ENCODE measurements around the gene RPL15.
"Not testable (repeated sequence)": the region's sequence is repeated elsewhere in the genome, so short reads cannot be mapped to it uniquely, and the experiment has no call there.

RPL15 gene

DNA sequence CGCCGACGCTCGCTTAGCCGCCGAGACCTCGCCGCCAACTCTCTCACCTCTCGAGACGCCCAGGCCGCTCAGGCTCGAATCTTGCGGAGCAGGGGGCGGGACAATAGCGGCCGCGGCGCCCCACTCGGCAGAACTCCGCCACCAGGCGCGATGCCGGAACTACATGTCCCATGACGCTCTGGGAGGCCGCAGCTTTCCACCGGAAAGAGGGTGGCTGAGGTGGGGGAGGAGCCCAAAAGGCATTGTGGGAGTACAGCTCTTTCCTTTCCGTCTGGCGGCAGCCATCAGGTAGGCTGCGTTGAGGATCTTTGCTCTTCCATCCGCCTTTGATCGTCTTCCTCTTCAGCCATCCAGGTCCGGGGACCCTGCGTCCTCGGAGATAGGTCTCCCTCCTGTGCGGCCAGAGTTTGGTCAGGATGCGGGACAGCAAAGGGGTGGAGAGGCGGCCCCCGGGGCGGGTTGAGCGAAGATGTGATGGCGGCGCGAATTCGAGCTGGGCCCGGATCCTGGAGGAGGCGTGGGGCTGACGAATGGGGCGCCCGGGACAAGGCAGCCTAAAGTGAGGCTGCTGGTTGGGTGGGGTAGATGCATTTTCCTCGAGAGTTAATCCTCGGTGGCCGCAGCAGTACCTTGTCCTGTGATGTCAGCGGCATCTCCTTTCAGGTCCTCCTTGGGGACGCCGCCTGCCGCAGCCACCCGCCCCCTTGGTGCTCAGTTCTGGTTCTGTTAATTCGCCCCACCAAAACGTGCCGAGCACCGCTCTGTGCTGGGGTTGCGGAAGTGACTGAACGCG is at the start of gene RPL15, which contains the start of gene NKIRAS1:
Gene RPL15 (plus strand): TSS at position 247 of the 793 bp plus-strand sequence. CDS start 728 bp downstream, outside the sequence.
Gene NKIRAS1 (minus strand): TSS at position 105 of the 793 bp plus-strand sequence. CDS start 6,086 bp downstream, outside the sequence.
- DNase-seq (ENCODE audit: low read depth), result peak; percentile 98

GRCh38 chr3:23867400-23867799 is 49.5 kb upstream of the RPL15 start:
- no peak for DNase-seq (ENCODE audit: low read depth)

- no peak for DNase-seq (ENCODE audit: low read depth)
Measured at GRCh38 chr3:23867838-23868237, 49.1 kb upstream of the RPL15 start.

- no peak for DNase-seq (ENCODE audit: low read depth)
Measured at GRCh38 chr3:23869977-23870662, 46.8 kb upstream of the RPL15 start.

DNA sequence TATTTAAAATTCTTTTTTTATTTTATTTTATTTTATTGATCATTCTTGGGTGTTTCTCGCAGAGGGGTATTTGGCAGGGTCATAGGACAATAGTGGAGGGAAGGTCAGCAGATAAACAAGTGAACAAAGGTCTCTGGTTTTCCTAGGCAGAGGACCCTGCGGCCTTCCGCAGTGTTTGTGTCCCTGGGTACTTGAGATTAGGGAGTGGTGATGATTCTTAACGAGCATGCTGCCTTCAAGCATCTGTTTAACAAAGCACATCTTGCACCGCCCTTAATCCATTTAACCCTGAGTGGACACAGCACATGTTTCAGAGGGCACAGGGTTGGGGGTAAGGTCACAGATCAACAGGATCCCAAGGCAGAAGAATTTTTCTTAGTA is 46.3 kb upstream of the RPL15 start:
- not testable (repeated sequence) for DNase-seq (ENCODE audit: low read depth)

- not testable (repeated sequence) for DNase-seq (ENCODE audit: low read depth)
Measured at GRCh38 chr3:23871361-23871760, 45.6 kb upstream of the RPL15 start.

GRCh38 chr3:23872330-23872729 is 44.6 kb upstream of the RPL15 start:
- DNase-seq (ENCODE audit: low read depth), result no peak

DNA sequence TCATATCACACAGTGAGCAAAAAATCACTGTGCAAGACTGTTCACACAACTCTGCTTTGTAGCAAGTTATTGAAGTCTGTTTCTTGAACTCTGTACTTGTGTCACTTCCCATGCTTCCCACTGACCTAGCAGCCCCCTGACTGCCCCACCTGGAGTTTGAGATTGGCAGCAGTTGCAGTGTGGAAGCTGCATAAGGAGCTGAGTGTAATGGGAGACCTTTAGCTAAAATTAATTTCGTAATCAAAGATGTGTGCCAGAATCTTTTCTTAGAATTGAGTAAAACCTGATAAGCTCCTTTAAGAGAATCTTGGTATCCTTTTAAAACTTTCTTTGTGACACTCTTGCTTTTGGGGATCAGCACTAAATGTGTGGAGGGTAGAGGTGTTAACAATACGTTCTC is 43.0 kb upstream of the RPL15 start:
- peak; percentile 36 for DNase-seq (ENCODE audit: low read depth)

DNA sequence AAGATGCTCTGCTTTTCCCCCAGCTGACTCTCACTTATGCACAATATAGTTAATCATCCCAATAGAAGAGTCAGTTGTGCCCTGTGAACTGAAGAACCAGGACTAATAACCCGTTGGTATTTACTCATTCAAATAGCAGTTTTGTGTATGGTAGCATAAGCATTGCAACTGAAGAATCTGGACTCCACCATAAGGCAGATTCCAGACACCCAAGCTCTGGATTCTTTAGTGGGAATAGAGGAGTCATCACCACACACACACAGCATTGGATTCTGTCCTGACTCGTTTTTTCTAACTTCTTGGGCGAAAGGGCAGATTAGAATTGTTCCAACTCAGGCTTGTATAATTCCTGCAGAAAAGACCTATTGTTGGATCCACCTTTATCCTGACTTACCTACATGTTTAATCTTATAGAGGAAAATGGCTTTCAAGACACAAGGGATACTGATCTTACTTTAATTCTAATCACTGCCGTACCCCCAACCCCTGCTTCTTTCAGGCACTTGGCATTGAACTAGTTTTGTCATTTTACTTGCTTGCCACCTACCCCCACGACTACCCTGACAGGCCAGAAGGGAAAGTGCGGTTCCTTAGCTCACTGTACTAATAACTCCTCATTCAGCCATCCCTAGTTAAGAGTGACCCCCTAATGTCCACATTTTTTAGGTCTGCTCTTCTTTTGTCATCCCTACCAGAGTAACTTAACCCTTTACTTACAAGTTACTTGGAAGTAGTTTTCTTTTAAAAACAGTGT is 42.4 kb upstream of the RPL15 start:
- peak; percentile 69 for DNase-seq (ENCODE audit: low read depth)

GRCh38 chr3:23875113-23875725 is 41.7 kb upstream of the RPL15 start:
- no peak for DNase-seq (ENCODE audit: low read depth)

- DNase-seq (ENCODE audit: low read depth), result no peak
Measured at GRCh38 chr3:23876923-23877322, 40.0 kb upstream of the RPL15 start.

DNA sequence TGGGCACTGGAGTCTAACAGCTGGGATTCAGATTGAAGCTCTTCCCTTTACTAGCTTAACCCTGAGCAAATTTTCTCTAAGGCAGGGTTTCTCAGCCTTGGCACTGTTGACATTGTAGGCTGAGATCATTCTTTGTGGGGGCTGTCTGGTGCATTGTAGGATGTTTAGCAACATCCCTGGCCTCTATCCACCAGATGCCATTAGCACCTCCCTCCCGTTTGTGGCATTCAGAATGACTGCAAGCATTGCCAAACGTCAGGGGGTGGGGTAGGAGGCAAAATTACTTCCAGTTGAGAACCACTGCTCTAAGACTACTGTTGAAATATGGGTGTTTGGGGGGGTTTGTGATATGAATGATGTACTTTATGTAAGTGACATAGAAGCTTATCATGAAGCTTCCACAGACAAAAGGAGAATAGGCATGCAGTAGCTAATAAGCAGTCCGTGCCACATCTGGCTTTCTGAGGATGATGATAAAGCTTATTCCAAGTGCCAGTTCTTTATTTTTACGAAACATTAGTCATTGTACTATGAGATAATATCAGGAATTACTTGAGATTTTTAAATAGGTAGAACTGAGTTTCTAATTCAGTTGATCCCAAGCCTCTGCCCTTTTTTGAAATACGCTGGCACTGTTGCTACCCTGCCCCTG is 39.5 kb upstream of the RPL15 start:
- DNase-seq (ENCODE audit: low read depth), result peak; percentile 91

DNA sequence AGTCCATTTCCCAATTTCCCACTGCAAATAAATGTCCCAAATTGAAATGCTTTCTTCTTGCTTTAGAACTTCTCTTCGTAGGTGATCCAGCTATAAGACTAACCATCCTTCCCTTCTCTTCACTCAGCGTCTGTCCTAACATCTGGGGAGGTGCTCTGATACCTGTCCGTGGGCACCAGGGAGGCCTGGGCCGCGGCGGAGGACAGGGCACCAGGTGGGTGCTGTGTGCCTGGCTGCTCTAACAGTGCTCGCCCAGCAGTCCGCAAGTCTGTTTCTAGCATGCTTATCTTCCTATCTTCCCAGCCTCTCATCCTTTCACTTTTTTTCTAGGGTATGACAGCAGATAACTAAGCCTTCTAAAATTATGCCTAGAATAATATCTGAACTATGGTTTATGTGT is 37.4 kb upstream of the RPL15 start:
- DNase-seq (ENCODE audit: low read depth), result no peak

DNA sequence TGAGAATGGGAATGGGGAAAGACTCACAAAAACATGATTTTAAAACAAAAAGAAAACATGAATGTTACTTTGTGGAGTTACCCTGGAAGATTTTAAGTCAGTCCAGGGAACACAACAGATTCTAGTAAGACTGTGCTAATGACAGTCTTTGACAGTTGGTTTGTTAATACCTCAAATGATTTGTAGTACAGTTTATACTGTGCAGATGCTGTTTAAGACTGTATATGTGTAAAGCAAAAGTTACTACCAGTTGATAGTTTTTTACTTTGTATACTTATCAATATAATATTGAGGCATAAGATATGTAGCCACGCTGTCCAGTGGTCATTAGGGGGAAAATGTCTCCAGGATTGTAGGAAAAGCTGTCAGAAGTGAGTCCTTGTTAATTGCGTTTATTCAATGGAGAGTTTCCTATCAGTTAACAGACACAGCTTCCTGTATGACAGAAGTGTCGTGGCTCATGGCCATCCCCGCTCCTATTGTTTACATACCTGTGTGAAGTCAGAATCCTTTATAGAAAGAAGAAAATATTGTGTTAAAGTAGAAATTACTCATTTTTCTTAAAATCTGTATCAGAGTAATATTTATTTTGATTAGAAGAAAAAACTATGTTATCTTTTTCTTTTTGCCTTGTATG is 36.1 kb upstream of the RPL15 start:
- DNase-seq (ENCODE audit: low read depth), result no peak

- DNase-seq (ENCODE audit: low read depth), result not testable (repeated sequence)
Measured at GRCh38 chr3:23881993-23882392, 34.9 kb upstream of the RPL15 start.

DNA sequence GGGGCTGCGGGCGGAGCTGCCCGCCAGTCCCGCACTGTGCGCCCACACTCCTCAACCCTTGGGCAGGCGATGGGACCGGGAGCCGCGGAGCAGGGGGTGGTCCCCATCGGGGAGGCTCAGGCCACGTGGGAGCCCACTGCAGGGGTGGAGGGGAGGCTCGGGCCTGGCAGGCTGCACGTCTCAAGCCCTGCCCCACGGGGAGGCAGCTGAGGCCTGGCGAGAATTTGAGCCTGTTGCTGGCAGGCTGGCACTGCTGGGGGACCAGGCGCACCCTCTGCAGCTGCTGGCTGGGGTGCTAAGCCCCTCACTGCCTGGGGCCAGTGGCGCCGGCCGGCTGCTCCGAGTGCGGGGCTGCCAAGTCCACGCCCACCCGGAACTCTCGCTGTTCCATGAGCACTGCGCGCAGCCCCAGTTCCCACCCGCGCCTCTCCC is 34.4 kb upstream of the RPL15 start:
- no peak for DNase-seq (ENCODE audit: low read depth)

GRCh38 chr3:23884481-23884880 is 32.5 kb upstream of the RPL15 start:
- no peak for DNase-seq (ENCODE audit: low read depth)

DNA sequence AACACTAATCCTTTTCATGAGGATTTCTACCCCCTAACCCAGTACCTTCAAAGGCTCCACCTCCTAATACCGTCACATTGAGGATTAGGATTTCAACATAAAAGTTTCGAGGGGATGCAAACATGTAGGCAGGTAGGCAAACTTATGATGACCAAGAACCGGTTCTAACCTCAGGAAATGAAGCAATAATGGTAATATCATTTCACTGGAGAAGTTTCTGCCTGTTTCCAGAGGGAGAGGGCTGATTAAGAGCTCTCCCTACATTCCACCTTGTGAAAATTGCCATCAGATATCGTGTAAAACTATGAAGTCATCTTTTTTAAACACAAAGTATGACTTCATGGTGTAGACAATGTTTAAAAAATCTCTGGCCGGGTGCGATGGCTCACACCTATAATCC is 31.7 kb upstream of the RPL15 start:
- DNase-seq (ENCODE audit: low read depth), result no peak

- DNase-seq (ENCODE audit: low read depth), result no peak
Measured at GRCh38 chr3:23886311-23886710, 30.6 kb upstream of the RPL15 start.

DNA sequence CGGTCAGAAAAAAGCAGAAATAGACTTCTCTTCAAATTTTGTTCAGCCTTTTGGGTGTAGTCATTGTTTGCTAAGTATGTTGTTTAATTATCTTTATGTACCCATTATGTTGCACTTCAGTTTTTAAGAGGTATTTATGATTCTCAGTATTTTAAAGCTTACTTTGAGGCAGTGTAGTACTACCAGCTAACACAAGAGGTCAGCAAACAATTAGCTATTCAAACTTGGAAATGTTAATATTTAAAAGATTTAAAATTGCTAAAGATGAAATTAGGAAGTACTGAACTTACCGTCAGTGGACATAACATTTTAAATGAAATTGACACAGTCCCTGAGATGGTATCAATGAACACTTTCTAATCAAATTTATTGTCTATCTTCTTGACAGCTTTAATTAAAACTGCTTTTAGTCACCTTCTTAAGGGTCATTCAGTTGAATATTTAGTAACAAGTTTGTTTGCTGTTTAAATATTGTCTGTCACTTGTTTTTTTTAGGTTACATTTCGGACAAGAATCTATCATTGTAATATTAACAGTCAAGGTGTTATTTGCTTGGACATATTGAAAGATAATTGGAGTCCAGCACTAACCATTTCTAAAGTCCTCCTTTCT is 28.2 kb upstream of the RPL15 start:
- DNase-seq (ENCODE audit: low read depth), result peak; percentile 56

- DNase-seq (ENCODE audit: low read depth), result no peak
Measured at GRCh38 chr3:23889386-23889785, 27.5 kb upstream of the RPL15 start.
